CMK (cell line): Measurements from ENCODE around the gene IMMP2L.

Source experiments
- DNase-seq: peaks from one replicate; pipeline ENCODE4 v3.0.0-alpha.2; 2010; ENCODE audit warnings: low read depth

The IMMP2L gene

DNA sequence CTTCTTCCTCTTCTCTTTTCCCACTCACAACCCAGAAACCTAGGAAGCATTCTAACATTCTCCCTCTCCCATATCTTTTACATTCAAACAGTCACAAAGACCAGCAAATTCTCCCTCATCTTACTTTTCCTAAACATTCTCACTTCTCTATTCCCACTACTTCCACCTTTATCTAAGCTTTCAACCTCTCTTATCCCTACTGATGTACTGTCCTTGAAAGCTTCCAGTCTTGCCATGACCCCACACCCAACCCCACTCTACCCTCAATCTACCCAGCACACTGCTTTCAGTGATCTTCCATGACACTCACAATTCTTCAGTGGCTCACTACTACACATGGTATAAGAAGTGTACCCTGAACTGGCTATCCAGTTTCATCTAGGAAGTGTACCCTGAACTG is 5.3 kb downstream of the IMMP2L start:
- no peak for DNase-seq

DNA sequence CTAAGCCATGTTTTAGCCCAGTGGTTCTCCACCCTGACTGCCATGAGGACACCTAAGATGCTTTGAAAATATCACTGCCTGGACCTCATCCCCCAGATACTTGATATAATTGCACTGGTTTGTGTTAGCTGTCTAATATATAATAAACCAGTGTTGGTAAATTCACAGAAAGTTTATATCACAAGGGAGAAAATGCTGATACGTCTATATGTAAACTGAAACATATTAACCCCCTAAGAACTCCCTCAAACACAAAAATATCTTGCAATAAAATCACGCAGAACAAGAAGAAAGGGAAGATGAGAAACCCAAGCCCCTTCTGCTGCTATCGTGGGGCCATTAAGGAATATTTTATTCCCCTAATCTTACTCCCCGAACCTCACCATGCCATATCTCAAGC is 8.2 kb downstream of the IMMP2L start:
- no peak for DNase-seq

DNA sequence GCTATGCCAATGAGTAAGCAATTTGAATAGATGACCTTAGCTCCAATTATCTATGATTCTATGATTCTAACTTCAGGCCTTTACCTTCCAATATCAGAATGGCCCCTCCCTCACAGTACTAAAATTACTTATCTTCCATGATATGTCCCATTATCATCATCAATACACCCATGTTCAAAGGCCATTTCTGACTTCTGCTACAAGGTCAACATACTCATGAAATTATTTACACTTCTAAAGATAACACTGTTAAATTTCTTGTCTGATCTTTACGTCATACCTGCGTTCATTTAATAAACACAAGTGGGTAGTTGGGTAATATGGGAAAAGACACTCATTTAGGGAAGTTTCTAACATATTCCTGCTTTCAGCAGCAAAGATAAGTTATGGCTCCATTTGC is 21.2 kb downstream of the IMMP2L start:
- DNase-seq: no peak

- no peak for DNase-seq
Observed at GRCh38 chr7:111540199-111540815, 22.0 kb downstream of the IMMP2L start.

- no peak for DNase-seq
Observed at GRCh38 chr7:111537134-111537533, 25.2 kb downstream of the IMMP2L start.

GRCh38 chr7:111535142-111535870 is 27.0 kb downstream of the IMMP2L start:
- DNase-seq: no peak

GRCh38 chr7:111532625-111533024 is 29.7 kb downstream of the IMMP2L start:
- DNase-seq: no peak

GRCh38 chr7:111531993-111532392 is 30.3 kb downstream of the IMMP2L start:
- no peak for DNase-seq

DNA sequence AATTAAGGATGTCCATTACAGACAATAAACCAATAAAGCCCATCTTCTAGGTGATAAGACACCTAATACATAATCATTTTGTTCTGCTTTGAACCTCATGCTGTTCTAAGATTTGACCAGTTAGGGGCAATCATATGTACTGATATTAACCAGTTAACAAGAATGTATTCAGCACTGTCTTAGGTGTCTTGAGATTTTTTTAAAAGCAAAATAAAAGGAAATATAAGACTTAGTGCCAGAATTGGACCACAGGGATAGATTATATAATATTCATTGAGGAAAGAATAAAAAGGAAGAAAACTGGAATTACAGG is 32.0 kb downstream of the IMMP2L start:
- DNase-seq: no peak

GRCh38 chr7:111529507-111530355 is 32.6 kb downstream of the IMMP2L start:
- no peak for DNase-seq

DNA sequence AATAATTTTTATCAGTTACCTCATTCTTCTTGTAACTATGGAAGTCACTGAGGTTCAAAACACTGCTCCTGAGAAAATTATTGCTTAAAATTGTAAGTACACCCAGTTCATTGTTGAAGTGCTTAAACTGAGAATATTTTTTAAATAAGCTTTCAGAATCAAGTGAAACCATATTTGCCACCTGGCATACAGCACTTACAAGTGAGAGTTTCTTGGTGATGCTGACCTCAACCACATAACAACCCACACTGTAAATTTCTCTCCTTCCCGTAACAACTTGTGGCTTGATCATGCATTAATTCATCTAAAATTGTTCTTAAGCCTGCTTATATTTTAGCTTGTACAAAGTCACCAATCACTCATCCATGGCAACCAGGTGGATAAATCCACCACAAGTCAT is 34.0 kb downstream of the IMMP2L start:
- DNase-seq: no peak

DNA sequence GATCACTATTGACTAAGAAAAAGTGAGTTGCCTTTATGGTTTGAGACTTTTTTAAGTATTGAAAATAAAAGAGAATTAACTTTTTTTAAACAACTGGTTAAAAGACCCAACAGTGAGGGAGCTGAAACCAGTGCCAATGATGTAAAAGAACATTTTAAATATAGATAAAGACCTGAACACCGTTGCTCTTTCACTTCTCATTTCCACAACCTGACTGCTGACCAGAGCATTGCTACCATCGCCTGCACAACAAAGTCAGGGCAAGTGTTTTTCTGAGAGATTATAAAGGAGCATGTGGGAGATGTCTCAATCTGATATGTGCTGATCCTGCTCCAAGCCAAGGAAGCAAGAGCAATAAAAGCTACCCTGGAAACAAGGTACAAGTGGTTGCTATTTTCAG is 34.7 kb downstream of the IMMP2L start:
- no peak for DNase-seq

DNA sequence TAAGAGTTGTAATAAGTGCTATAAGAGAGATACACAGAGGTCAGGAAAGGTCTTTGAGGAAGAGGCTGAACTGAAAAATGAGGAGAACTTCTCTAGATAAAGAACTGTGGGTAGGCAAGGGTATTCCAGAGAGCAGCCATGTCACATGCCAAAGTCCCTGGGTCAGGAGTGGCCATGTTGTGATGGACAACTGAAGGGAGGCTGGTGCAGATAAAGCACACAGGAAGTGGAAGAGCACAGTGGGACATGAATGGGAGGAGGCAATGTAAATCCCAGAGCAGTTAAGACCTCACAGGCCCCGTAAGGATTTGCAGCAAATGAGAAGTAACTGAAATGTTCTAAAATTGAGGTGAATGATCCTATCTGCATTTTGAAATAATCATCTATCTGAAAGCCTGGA is 37.2 kb downstream of the IMMP2L start:
- DNase-seq: no peak

- DNase-seq: no peak
Observed at GRCh38 chr7:111521660-111522059, 40.6 kb downstream of the IMMP2L start.

GRCh38 chr7:111518264-111518663 is 44.0 kb downstream of the IMMP2L start:
- no peak for DNase-seq

GRCh38 chr7:111517549-111517951 is 44.7 kb downstream of the IMMP2L start:
- no peak for DNase-seq

DNA sequence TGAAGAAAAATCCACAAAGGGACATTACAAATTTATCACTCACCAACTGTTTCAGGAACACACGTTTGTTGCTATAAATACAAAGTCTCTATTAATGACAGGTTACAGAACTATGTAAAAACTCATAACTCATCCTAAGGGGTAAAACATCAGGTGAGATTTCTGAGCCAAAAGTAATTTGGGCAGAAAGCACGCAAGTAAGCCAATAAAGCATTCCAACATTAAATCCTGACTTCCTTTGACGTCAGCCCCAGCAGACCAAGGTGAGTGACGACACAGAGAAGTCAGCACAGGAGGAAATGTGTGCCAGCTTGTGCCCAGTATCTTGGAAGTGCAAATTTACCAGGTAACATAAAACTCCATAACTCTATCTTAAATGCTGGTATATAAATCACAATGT is 45.7 kb downstream of the IMMP2L start:
- DNase-seq: no peak

DNA sequence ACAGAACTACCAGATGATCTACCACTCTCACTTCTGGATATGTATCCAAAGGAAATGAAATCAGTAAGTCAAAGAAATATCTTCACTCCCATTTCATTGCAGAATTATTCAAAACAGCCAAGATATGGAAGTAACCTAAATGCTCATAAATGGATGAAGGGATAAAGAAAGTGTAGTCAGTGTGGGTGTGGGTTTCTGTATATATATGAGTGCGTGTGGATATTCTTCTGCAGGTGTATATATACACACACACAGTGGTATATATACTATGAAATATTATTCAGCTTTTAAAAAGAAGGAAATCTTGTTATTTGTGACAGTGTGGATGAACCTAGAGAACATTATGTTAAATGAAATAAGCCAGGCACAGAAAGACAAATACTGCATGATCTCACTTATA is 48.7 kb downstream of the IMMP2L start:
- no peak for DNase-seq

- DNase-seq: no peak
Observed at GRCh38 chr7:111511845-111512244, 50.4 kb downstream of the IMMP2L start.

DNA sequence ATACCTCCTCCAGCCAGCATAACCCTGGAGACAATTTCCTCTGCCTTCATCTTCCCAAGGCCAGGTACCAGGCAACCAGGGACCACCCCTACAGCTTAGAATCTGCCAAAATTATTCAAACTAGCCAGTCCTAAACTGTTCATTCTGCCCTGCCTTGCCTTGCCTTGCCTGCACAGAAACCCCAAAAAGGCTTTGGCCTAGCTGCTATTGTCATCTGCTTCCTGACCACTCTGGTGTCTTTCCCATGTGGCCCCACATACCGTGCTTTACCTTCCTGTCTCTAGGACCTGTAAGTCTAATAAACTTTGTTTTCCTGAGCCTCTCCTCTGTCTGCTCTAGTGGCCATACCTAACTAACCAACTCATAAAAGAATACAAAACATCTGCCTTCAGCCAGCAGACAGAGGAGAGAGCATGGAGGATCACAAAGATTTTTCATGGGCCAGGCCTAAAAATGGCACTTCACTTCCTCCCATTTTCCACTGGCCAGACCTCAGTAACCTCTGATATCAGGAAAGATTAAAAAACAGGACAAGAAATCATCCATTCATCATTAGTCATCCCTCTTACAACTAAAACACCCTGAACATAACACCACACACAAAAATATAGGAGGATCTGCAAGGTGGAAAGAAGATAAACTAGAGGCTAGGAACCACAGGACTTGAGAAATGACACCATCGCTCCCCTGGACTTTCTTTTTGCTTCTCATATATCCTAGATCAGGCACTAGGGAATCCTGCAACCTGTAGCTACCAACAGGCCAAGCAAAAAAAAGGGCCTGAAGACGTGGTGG is 51.5 kb downstream of the IMMP2L start:
- no peak for DNase-seq

DNA sequence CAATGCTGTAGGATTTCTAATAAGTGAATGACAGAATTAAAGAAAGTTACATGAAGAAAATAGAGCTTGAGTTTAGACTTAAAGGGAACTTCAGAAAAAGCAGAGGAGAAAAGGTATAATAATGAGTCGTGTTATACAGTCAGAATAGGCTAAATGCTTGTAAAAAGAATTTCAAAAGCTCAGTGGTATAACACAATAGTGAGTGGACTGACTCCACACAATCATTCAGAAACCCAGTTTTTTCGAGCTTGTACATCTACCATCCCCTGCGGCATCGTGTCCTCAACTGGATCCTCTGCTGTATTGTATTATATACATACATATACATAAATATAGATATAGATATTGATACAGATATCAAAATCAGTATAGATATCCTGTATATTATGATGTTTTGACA is 52.2 kb downstream of the IMMP2L start:
- DNase-seq: no peak

- no peak for DNase-seq
Observed at GRCh38 chr7:111509288-111509687, 53.0 kb downstream of the IMMP2L start.

DNA sequence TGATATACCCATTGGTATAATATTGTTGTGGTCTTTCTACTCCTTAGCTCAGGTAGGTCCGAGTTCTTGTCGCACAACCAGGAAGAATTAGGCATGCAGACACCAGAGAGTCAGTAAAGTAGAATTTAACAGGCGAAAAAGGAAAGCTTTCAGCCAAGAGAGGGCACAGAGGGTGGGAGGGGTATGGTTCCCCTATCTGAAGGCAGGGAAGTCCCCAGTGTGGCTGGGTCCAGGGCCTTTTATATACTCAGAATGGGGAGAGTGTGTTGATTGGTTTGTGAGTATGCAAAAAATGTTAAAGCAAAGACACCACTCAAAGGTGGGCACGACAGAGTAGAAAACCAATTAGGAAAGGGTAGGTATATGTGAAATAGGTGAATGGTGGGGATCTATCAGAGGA is 53.9 kb downstream of the IMMP2L start:
- DNase-seq: no peak
